Heart right ventricle (tissue), 16 donors: ENCODE measurements around the gene CISD3. TPM values are rescaled to one million over a fixed set of nuclear protein-coding genes. Genes with fewer than 3 reads are reported as not detected.

Source experiments
- ATAC-seq, 8 donors: fragments of 200-7000 bp; cut with Tn5 transposase; one replicate each; pipeline ENCODE4 v1.9.1; 2020; ENCODE audit warnings: mild to moderate bottlenecking in 8 of 8, moderate library complexity in 8 of 8, moderate number of reproducible peaks in 1 of 8
- DNase-seq, 2 donors: peaks; one replicate each; pipeline ENCODE4 v3.0.0-alpha.2; 2020
- H3K27ac ChIP-seq, 10 donors: fragments of 200-600 bp; sonication (generic) in 2 of 10; one replicate each; pipeline versions ENCODE4 v1.5.0 to v1.8.0; 2020 to 2022; ENCODE audit warnings: mild to moderate bottlenecking in 3 of 10
- H3K27me3 ChIP-seq, 7 donors: fragments of 200-600 bp; one replicate each; pipeline ENCODE4 v1.8.0; 2021 to 2022; ENCODE audit warnings: mild to moderate bottlenecking in 2 of 7
- H3K36me3 ChIP-seq, 9 donors: fragments of 200-600 bp; sonication (generic) in 1 of 9; one replicate each; pipeline versions ENCODE4 v1.5.0 to v1.8.0; 2020 to 2022; ENCODE audit warnings: mild to moderate bottlenecking in 2 of 9
- H3K4me1 ChIP-seq, 9 donors: fragments of 200-600 bp; sonication (generic) in 1 of 9; one replicate each; pipeline versions ENCODE4 v1.5.0 to v1.8.0; 2020 to 2022; ENCODE audit warnings: mild to moderate bottlenecking in 4 of 9
- H3K4me3 ChIP-seq, 10 donors: fragments of 200-600 bp; sonication (generic) in 2 of 10; one replicate each; pipeline versions ENCODE4 v1.5.0 to v1.8.0; 2020 to 2022; ENCODE audit warnings: mild to moderate bottlenecking in 7 of 10, moderate library complexity in 2 of 10
- H3K9me3 ChIP-seq, 11 donors: fragments of 200-600 bp in 10 of 11; sonication (generic) in 2 of 11; one replicate each; pipeline versions ENCODE4 v1.5.0 to v1.8.0; 2013 to 2022; ENCODE audit warnings: mild to moderate bottlenecking in 2 of 11, control low read depth in 1 of 11, moderate library complexity in 1 of 11
- CTCF ChIP-seq, 9 donors: fragments of 200-600 bp; sonication (generic) in 2 of 9; IDR thresholded peaks; one replicate each; pipeline versions ENCODE4 v1.5.0 to v1.8.0; 2021 to 2022; ENCODE audit warnings: antibody characterized with exemption in 9 of 9, mild to moderate bottlenecking in 5 of 9, moderate library complexity in 1 of 9
- WGBS, 2 donors: extraction: QIAGEN DNeasy Blood & Tissue Kit; methylation state at CpG; one replicate each; pipeline ENCODE4 v1.1.7; 2013; ENCODE audit warnings: inconsistent platforms in 1 of 2; 5-methylcytosine and 5-hydroxymethylcytosine counted together
- intact Hi-C, 10 donors: fragments of 100-400 bp; cut with DNase I; formaldehyde crosslinking; loops; one replicate each; pipeline versions ENCODE4 v1.11.1 to v1.14.2; 2022
- polyA plus RNA-seq, 2 donors: library from polyadenylated mRNA; stranded (reverse); fragments of 200-250 nt; gene quantifications; one replicate each; pipeline ENCODE4 v1.2.3, GENCODE V29; 2013
- total RNA-seq, 10 donors: library from RNA; stranded (reverse); fragmentation: NEBNext Ultra II Directional in 3 of 10; extraction: Animal tissue kit (Norgen Biotek cat#: 25700) in 3 of 10; gene quantifications; one replicate each; pipeline versions ENCODE4 v1.2.1 to v1.2.4, GENCODE V29; 2021 to 2023
- donor health status: Arrhythmogenic right ventricular cardiomyopathy.
- donor health status: ischemic (EF 13 %, LVEDD 7.1; RV severe dilation, severe dysfunction).
- donor health status: healthy with polysubstance abuse.
- donor health status: DM: no; HTN: yes; CAD: no.
- donor health status: DM: no; HTN: no; CAD: no.
- donor health status: ischemic (EF 25% LVEDD 6.9; RV normal size, moderate dysfunction).
- donor health status: ischemic (EF 25% LVEDD 5.7; RV mildly dilated, moderate dysfunction).
- donor health status: healthy.
- donor health status: DM: yes; HTN: yes; CAD: no.
- donor health status: Ischemic cardiomyopathy.
- donor health status: ischemic (EF 35%, LVEDD 5.7; RV mildly dilated, moderate dysfunction).
- donor health status: nonischemic (EF 11% LVEDD 7.7; RV severe dilation, severe dysfunction).
- donor health status: DM: yes; HTN: yes; CAD: no.
- donor health status: PGD.
- donor health status: ischemic (EF 29% LVEDD 5.4; RV normal size, mild dysfunction).
- donor health status: nonischemic (EF 23%, LVEDD 6.1; RV moderate dilation, normal function).

Gene CISD3
- total and polyA plus RNA-seq, 12 donors: 50.5 to 84.1 (median 69.4) TPM

- 0 to 1% methylated on average over 60 to 64 of the region's 64 CpGs for WGBS, 2 donors
- peak; percentile 64 to 71 for DNase-seq
Observed at GRCh38 chr17:38747463-38748148, 17.5 kb downstream of the CISD3 start.

GRCh38 chr17:38748149-38748891, 18.2 kb downstream of the CISD3 start, which contains the start of gene PCGF2:
TSS of gene PCGF2 (minus strand) at chr17:38748336. CDS start at chr17:38740402, 7,934 bp downstream.
- Histone ChIP-seq H3K4me3 (peak within 1 kb of the TSS; percentile 67 to 99 (median 90)), H3K27ac (peak within 1 kb of the TSS; percentile 89 to 99 (median 96)), H3K36me3 (no peaks in the 10 kb centered on the region), H3K4me1 (peaks cover 5 to 78% (median 67%) of the 10 kb centered on the region in 9 donors), H3K9me3 (no peaks in the 10 kb centered on the region), H3K27me3 (peaks cover 0 to 52% (median 0%) of the 10 kb centered on the region in 7 donors)
- intact Hi-C loops: loop anchor here in 1 of 10 donors (2.0 to 5.0 kb wide), 2 partner anchors 18 to 46 kb away; partner anchors contain the start of gene CISD3
- ATAC-seq (peak; percentile 17 to 52 (median 31)), DNase-seq (peak; percentile 89 to 96)
- 0 to 1% methylated on average over 33 to 47 of the region's 47 CpGs for WGBS, 2 donors
- TF ChIP-seq CTCF (IDR thresholded peaks at IDR 0.05): no peak

More at GRCh38 chr17:38747463-38748148, 17.5 kb downstream of the CISD3 start:
- H3K36me3 ChIP-seq: no peaks in the 10 kb centered on the region
- H3K9me3 ChIP-seq: no peaks in the 10 kb centered on the region
- peak overlapping the region; percentile 73 to 99 (median 94) for H3K27ac ChIP-seq
- intact Hi-C loops: loop anchor here in 2 of 10 donors (2.0 to 5.0 kb wide), 2 partner anchors 17 to 45 kb away; partner anchors contain the start of gene CISD3 (in 2 of the 2)
- ATAC-seq: no peak
- peak overlapping the region; percentile 67 to 99 (median 90) for H3K4me3 ChIP-seq
- peak in 5 of 9 donors; percentile 22 to 49 (median 38) for TF ChIP-seq CTCF (IDR thresholded peaks at IDR 0.05)
- peaks cover 0 to 52% (median 0%) of the 10 kb centered on the region in 7 donors for H3K27me3 ChIP-seq
- peaks cover 4 to 82% (median 71%) of the 10 kb centered on the region in 9 donors for H3K4me1 ChIP-seq

- WGBS, 2 donors: 1 to 2% methylated on average over 32 of the region's 32 CpGs
- no peak for DNase-seq
- intact Hi-C loops: loop anchor here in 1 of 10 donors (2.0 to 5.0 kb wide), 2 partner anchors 18 to 47 kb away; partner anchors contain the start of gene CISD3
Observed at GRCh38 chr17:38748892-38749222, 18.7 kb downstream of the CISD3 start.

More at GRCh38 chr17:38748892-38749222, 18.7 kb downstream of the CISD3 start:
- Histone ChIP-seq H3K4me3 (peak overlapping the region; percentile 58 to 99 (median 84)), H3K27ac (peak overlapping the region; percentile 89 to 99 (median 96)), H3K27me3 (peaks cover 0 to 52% (median 0%) of the 10 kb centered on the region in 7 donors), H3K4me1 (peaks cover 7 to 78% (median 67%) of the 10 kb centered on the region in 9 donors), H3K36me3 (peaks cover 0 to 4% (median 0%) of the 10 kb centered on the region in 9 donors), H3K9me3 (no peaks in the 10 kb centered on the region)
- peak in 1 of 8 donors; percentile 0 for ATAC-seq
- TF ChIP-seq CTCF (IDR thresholded peaks at IDR 0.05): no peak
